ENCODE measurements around the gene ZNF697. TPM values are rescaled to one million over a fixed set of nuclear protein-coding genes. Genes with fewer than 3 reads are reported as not detected.
"Not testable (repeated sequence)": the region's sequence is repeated elsewhere in the genome, so short reads cannot be mapped to it uniquely, and the experiment has no call there.

ZNF697 gene
- total RNA-seq, 1 experiment from 2014 or later, result 3.2 TPM

DNA sequence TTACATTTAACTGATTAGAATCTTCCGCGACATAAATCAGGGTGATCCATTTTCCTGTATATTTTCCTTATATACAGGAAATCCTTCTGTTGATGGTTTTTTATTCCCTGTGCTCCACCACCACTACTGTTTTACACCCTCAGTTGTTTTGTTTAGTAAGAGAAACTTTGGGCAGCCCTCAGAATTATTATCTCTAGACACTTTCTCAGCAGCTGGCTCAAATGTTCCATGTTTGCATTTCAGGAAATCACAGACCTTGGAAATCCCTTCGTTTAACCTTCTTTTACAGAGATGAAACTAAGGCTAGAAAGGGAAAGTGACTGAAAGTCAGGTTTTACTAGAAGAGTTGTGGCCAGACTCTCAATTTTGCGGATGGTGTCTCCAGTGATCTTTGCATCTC lies 15.2 kb downstream of the ZNF697 start:
- no peak for DNase-seq (ENCODE audit: extremely low read depth, low read depth)

DNA sequence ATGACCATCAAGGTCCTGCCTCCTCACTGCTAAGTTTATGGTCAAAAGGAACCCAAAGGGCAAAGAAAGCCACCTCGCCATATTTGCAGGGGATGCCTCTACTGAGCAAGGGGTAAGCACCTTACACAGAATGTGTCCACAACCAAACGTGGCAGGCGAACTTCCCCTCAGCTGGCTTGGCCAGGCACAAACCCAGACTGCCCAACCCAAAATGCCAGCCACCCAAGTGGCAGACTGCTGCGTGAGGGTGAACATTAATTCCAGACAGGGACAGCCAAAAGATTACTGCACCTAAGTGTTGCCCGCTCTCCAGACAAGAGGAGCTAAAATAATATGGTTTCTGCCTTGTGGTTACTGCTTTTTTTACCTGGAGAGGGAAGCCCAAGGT lies 16.0 kb downstream of the ZNF697 start:
- no peak for DNase-seq (ENCODE audit: extremely low read depth, low read depth)

DNA sequence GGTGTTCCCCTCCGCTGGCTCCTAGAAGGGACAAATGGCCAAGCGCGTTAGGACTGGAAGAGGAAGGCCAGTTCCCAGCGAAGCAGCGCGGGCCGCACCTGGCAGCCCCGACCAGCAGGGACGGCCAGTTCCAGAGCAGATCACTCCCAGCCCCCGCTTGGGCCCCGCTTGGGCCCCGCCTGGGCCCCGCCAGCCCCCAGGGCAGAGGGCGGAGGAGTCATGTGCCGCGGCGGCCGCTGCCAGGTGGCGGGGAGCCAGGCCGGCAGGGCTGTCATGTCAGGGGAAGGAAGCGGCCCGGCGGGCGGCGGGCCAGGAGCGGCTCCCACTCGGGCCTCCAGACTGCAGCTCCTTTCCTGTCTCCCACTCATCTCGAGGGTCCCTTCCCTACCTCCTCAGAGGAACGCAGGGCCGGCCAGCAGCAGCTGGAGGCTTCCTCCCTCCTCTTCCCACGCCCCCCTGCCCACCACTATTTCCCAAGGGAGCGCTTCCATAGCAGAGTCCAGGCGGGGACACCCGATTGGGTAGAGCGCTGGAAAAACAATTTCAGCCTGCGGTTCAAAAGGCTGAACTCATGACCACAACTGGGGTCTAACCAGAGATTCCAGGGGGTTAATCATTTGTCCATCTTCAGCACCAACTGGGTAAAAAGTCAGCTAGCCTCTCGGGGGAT lies 16.5 kb downstream of the ZNF697 start:
- no peak for DNase-seq (ENCODE audit: extremely low read depth, low read depth)

DNA sequence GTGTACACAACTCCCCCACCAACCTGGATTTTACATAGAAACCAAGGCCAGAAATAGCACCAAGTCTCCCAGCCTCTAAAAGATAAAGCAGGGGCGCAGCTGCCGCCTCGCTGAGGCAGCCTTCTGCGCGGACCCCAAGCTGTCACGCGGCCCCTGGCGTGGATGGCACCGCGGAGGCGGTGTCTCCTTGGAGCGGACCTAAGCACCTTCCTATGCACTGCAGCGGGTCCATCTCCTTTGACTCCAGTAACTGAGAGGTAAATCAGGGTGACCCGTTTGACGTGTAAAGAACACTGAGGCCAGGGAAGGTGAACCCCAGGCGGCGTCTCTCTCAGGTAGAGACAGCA lies 17.0 kb downstream of the ZNF697 start:
- DNase-seq (ENCODE audit: extremely low read depth, low read depth), result no peak

DNA sequence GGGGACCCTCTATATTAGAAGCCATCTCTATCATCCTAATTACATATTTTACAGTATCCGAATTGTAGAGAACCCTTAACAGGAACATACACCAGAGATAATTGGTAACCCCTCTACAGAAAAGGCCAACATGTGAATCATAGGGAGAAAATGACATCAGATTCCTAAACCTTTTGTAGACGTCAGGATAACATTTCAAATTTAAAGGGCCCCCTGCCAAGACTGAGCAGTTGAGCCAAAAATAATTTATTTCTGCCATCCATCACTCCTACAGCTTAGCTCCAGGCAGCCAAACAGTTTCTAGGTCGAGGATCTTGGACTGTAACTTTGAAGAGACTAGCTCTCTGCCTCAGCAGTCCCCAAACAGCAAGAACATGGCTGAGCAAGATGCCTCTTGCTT lies 21.2 kb downstream of the ZNF697 start:
- no peak for DNase-seq (ENCODE audit: extremely low read depth, low read depth)

DNA sequence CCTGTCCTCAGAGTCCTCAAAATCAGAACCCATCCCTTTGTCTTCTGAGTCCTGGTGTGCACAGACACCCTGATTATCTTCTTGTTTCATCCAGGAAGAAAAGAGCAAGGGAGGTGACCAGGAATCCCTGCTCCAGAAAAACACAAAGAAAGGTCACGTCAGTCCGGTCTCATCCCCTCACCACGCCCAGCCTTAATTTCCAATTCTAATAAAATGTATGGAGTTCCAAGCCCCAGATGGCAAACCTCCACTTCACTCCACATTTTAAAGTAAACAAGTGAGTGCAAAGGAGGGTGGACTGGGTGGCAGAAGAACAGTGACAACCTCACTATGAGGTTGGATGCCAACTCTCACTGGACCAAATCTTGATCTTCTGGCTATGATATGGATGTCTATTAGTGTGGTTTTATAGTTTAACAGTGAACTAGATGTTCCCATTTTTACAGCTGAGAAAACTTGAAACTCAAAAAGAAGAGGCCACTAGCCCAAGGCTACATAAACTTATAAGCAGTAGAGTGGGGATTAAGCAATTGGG lies 22.0 kb downstream of the ZNF697 start:
- no peak for DNase-seq (ENCODE audit: extremely low read depth, low read depth)

DNA sequence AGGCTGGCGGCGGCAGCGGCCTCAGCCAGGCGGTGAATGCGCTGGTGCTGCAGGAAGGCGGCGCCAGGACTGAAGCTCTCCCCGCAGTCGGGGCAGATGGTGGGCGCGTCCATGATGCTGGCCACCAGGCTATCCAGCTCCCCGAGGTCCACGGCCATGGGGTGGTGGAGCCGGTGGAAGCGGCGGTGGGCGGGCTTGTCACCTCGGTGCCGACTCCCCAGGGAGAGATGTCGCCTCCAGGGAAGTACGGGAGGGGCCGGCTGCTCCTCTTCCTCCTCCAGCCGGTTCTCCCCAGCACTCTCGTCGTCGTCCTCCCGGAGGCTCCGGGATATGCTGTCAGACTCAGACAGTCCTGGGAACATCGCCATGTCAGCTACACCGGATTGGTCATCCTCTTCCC lies 24.4 kb downstream of the ZNF697 start:
- no peak for DNase-seq (ENCODE audit: extremely low read depth, low read depth)

DNA sequence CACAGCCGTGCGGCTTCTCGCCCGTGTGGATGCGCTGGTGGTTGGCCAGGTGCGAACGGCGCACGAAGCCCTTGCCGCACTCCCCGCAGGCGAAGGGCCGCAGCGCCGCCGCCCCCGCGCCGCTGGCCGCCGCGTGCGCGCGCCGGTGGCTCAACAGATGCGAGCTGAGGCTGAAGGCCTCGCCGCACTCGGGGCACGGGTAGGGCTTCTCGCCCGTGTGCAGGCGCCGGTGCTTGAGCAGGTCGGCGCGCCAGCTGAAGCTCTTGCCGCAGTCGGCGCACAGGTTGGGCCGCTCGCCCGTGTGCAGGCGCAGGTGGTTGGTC lies 24.9 kb downstream of the ZNF697 start:
- no peak for DNase-seq (ENCODE audit: extremely low read depth, low read depth)

DNA sequence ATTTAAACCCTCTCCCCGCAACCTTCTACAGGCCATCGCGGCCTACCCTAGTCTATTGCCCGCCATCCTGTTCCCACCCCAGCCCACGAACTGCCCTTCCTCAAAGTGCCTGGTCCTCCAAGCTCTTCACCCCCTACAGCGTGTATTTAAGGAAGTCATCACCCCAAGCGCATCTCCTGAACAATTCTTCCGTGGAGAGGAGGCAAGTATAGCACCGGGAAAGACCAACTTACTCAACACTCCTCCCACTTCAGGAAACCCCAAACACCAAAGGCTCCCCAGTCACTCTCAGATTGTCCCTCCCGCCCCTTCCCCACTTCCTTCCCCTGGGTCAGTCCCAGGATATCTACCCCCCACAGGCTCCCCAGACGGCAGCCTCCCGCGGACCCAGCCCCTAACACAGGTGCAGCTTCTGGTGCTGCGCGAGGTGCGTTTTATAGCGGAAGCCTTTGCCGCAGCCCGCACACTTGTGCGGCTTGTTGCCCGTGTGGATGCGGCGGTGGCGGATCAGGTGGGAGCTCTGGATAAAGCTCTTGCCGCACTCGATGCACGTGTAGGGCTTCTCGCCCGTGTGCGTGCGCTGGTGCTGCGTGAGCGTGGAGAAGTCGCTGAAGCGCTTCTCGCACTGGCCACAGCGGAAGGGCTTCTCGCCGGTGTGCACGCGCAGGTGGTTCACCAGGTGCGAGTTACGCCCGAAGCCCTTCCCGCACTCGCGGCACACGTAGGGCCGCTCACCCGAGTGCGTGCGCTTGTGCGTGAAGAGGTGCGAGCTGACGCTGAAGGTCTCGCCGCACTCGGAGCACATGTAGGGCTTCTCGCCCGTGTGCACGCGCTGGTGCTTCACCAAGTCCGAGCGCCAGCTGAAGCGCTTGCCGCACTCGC lies 25.5 kb downstream of the ZNF697 start:
- DNase-seq (ENCODE audit: extremely low read depth, low read depth), result no peak

DNA sequence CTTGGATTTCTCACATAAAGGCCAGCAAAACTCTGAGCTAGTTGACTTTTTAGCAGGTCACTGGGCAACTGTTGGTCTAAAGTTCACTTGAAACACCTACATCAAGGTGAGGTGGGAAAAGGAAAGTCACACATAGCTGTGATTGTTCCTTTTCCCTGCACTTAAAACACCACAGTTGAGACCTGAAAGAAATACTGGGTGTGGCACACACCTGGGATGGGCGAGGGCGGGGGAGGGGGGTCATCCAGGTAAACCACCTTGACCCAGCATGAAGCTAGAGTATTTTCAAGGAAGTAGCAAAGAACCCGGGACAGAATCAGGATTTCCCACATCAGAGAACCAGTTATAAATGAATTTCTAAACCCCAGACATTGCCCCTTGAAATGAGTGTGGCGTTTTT lies 26.4 kb downstream of the ZNF697 start:
- no peak for DNase-seq (ENCODE audit: extremely low read depth, low read depth)

DNA sequence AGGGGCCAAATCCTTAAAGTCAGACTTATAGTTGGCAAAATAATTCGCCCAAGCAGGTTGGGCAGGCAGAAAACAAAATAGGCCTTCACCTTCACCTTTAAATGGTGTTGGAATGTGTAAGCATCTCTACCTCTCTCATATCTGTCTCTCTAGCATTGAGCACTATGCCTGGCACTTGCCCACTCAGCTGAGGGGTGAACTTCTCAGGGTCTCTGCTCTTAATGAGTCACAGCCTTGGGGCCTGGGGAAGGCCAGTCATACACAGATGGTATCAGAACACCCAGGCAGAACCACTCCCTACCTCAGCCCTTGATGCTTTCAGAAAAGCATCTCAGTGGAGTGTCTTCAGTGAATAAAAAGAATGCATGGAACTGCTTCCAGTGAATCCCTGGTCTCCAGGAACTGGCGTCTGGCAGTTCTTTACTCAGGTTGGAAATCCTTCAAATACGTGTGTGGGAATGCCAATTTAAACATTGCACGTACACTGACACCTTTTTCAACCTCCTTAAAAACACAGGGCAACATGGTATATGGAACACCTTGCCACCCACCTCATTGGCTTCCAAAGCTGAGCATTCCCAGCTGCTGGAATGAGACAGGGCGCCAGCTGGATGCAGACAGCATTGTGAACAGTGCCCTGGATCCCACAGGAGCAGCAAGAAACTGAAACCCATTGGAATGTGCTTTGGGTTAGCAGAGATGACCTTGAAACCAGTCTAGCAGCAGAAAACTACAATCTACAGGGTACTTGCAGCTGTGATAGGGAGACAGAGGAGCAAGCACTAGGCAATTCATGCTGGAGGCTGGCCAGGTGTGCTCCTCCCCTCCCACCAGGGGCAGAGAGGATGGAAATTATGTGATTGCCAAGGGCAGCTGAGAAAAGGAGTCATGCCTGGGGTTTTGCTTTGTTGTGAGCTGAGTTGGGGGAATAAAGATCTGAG lies 30.0 kb downstream of the ZNF697 start:
- DNase-seq (ENCODE audit: extremely low read depth, low read depth), result no peak

DNA sequence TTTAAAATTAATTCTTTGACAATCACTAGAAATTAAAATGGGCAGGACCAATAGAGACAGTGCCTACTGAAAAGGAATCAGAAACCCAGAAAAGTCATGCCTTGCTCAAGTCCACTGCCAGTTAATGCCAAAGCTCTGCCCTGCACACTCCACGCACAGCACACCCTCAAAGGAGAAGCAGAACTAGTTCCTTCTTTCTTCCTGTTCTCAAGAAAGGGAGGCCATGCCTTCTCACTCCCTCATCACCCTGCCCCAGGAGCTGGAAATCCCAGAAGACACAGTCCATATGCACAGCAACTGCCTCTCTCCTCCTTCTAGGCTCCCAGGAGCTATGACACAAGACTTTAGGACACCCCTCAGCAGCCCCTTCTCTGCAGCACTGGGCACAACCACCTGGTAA lies 31.3 kb downstream of the ZNF697 start:
- DNase-seq (ENCODE audit: extremely low read depth, low read depth), result not testable (repeated sequence)

DNA sequence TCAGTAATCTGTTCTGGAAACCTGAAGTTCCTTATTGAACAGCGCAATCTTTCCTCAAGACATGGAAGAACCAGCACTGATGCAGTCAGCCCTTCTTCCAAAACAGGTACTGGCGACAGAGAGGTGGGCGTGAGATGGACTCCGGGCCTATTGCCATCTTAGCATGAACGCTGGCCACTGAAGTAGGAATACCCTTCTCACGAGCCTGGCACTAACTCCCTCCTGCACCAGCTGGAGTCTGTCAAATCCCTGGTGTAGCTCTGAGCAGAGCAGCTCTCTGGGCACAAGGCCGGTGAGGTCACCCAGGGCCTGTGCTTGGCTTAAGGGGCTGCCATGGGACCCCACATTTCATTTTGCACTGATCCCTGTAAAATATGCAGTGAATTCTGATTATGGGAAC lies 33.0 kb downstream of the ZNF697 start:
- DNase-seq (ENCODE audit: extremely low read depth, low read depth), result not testable (repeated sequence)

DNA sequence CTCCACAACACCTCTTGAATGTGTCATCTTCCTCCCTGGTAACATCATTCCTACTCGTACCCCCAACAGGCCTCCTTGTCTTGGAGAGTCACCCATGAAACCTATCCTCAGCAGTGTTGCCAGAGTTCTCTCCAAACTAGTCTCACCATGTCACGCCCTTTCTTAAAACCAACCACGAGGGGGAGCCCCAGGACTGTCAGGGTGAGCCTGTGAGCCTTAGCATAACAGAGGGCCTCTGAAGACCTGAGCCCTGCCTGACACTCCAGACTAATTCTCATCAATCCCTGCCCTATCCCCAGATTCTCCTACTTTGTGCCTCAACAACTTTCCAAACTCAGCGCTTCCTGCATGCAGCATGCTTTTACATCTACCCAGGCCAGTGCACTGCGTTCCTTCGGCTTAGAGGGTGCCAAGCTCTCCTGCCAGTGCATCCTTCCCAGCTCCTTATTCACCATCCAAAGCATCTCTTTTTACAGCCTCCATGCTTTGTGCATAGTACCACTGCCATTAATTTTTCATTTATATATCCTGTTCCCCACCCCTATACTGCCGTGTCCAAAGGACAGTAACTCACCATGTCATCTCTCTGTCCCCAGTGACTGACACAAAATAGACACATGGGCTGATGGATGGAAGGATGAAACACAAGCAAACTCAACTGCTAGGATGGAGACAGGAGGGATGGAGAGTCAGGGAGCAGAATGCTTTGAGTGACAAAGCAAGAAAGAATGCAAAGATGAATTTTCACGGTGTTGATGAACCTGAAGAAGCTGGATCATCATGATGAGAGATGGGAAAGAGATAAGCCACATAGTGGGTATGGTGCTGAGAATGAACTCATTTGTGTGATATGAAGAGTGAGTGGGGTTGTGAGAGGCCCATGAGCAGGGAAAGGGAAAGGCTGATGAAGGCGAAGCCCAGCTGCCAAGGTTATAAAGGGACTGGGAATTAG lies 34.0 kb downstream of the ZNF697 start:
- peak; percentile 73 for DNase-seq (ENCODE audit: extremely low read depth, low read depth)

DNA sequence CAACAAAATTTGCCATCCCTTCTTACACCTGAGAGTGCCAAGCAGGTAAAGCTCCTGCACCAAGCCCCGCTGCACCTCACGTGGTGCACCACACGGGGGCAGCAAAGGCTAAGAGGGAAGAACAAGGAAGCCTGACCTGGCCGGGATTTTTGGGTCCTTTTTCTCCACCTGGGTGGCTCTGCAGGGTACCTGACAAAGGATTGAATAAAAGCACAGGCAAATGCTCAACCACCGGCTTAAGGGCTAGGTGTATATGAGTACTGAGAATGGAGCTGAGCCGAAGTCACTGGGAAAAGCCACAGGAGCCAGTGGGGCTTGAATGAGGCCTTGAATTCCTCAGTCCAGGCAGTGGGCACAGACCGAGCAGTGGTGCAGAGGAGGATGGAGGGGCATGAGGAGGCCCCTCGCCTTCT lies 36.4 kb downstream of the ZNF697 start:
- DNase-seq (ENCODE audit: extremely low read depth, low read depth), result peak; percentile 43

DNA sequence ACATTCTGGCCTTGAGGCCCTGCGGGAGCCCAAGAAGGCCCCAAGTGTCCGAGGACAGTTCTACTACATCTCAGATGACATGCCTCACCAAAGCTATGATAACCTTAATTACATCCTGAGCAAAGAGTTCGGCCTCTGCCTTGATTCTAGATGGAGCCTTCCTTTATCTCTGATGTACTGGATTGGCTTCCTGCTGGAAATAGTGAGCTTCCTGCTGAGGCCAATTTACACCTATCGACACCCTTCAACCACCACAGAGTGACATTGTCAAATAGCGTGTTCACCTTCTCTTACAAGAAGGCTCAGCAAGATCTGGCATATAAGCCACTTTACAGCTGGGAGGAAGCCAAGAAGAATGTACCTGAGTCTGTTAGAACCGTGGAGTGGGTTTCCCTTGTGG lies 39.2 kb downstream of the ZNF697 start:
- not testable (repeated sequence) for DNase-seq (ENCODE audit: extremely low read depth, low read depth)

DNA sequence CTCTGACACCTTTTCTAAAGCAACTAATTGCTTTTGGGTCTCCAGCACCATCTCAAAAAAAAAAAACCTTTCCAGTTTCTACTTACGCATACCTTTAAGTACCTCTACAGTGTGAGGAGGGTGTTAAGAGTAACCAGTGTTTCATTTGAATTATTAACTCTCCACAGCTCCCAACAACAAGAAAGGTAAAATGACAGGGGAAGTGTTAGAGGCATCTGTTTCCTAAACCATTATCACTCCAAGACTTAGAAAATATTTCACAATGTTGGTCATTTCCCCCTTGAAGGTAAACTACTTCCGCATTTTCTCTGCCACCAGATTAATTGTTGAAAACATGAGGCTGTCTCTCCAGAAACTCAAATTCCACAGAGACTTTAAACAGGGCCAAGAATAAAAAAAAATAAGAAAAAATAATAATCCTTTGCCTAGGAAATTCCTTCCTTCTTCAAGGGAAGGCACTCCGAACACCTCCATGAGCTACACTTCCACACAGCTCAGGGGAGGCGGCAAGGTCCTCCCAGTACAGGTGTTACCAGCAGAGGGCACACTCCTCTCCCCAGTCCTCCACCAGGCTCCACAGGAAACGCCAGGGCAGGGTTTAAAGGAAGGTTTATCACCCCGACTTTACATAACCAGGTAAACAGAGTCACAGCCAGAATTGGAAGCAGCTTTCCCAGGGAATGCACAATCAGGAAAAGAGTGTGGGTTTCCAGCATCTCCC lies 40.8 kb downstream of the ZNF697 start:
- not testable (repeated sequence) for DNase-seq (ENCODE audit: extremely low read depth, low read depth)

DNA sequence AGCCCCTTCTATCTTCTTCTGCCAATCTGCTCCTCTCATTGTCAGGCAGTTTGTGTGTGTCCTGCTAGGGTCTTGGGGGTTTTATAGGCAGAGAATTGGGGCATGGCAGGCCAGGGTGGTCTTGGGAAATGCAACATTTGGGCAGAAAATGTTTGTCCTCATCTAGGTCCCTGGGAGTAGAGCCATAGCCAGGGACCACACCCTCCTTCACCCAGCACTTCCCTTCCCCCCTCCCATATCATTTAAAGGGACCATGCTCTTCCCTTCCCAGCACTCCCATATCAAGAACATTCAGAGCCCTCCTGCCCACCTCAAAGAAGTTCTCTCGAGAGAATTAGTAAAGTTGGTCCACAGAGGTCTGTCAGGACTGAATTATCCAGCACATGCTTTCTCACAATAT lies 41.7 kb downstream of the ZNF697 start:
- DNase-seq (ENCODE audit: extremely low read depth, low read depth), result no peak

DNA sequence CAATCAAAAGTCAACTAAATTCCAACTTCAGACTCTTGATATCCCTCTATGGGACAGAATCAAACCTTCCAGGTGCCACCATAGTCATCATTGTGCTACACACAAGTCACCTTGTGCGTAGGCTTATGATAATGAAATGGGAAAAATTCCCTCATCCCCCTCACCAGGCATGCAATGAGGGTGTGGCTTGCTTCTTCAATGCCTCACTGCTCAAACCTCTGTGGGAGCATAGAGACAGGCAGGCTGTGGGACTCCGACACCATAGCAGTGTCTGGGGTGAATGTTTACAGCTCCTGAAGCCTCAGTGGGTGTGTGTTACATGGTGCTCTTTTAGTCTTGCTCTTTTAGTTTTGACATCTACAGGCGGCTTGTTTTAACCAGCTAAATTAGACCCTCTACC lies 42.4 kb downstream of the ZNF697 start:
- no peak for DNase-seq (ENCODE audit: extremely low read depth, low read depth)
